ENCODE measurements around the gene CCDC30. TPM values are rescaled to one million over a fixed set of nuclear protein-coding genes. Genes with fewer than 3 reads are reported as not detected.

Gene CCDC30
- total RNA-seq, 2 experiments from 2014 or later: 1.2 to 1.3 TPM

GRCh38 chr1:42420911-42421585 lies 42.0 kb upstream of the CCDC30 start:
- Mint-ChIP-seq H3K27ac (no peak overlapping the region), H3K4me3 (no peak overlapping the region), H3K27me3 (peaks cover 4% of the 10 kb centered on the region), H3K36me3 (ENCODE audit: low read depth) (no peaks in the 10 kb centered on the region), H3K9me3 (no peaks in the 10 kb centered on the region), H3K4me1 (ENCODE audit: low read depth) (no peaks in the 10 kb centered on the region)
- no peaks in the 10 kb centered on the region for H3K4me1 ChIP-seq (ENCODE audit: insufficient read depth, low read length)
- no peaks in the 10 kb centered on the region for H3K9me3 ChIP-seq (ENCODE audit: control insufficient read depth in 1 of 2, insufficient read depth in 1 of 2, low read length in 2 of 2)
- no peak overlapping the region for H3K4me3 ChIP-seq (ENCODE audit: low read length)
- no peaks in the 10 kb centered on the region for H3K27me3 ChIP-seq (ENCODE audit: control insufficient read depth in 1 of 2, insufficient read depth in 2 of 2, low read length in 2 of 2)
- DNase-seq (no peak), ATAC-seq (ENCODE audit: poor library complexity) (no peak)
- H3K36me3 ChIP-seq (ENCODE audit: insufficient read depth, low read length): no peaks in the 10 kb centered on the region
- no peak overlapping the region for H3K27ac ChIP-seq (ENCODE audit: low read depth in 1 of 2, low read length in 2 of 2)
- POLR2A ChIA-PET: no interaction called here
- CTCF ChIA-PET: no interaction called here
- TF ChIP-seq CTCF (IDR thresholded peaks at IDR 0.05): no peak
- intact Hi-C loops (cut with DNase I, micrococcal nuclease): no loop called here

DNA sequence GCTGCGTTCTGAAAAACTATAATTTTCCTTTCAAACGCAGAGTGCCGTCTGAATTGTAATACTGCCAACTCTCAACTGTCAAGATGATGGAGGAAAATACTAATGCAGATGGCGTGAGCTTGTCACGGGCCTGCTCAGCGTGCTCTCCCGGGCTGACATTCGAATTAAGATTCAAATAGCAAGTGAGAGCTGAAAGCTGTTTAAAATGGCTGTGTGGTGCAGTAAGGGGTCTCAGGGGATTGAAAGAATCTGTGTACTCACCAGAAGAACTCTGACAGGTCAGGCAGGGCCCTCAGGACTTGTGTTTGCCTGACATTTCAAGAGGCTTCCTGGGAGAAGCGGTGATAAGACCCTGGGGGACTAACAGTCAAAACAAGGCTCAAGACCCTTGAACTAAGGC lies 40.3 kb upstream of the CCDC30 start:
- POLR2A ChIA-PET: interaction anchor here (0.6 kb wide), 1 partner anchor 553 kb away, joined by 3 read pairs; no protein-coding TSS in a partner anchor
- Mint-ChIP-seq H3K4me1 (ENCODE audit: low read depth) (no peaks in the 10 kb centered on the region), H3K27ac (no peak overlapping the region), H3K4me3 (no peak overlapping the region), H3K36me3 (ENCODE audit: low read depth) (no peaks in the 10 kb centered on the region), H3K27me3 (peaks cover 4% of the 10 kb centered on the region), H3K9me3 (no peaks in the 10 kb centered on the region)
- intact Hi-C loops (cut with DNase I, micrococcal nuclease): no loop called here
- CTCF ChIA-PET: no interaction called here
- DNase-seq (no peak), ATAC-seq (ENCODE audit: poor library complexity) (no peak)
- Histone ChIP-seq H3K27me3 (ENCODE audit: control insufficient read depth in 1 of 2, insufficient read depth in 2 of 2, low read length in 2 of 2) (no peaks in the 10 kb centered on the region), H3K27ac (ENCODE audit: low read depth in 1 of 2, low read length in 2 of 2) (no peak overlapping the region), H3K4me1 (ENCODE audit: insufficient read depth, low read length) (no peaks in the 10 kb centered on the region), H3K9me3 (ENCODE audit: control insufficient read depth in 1 of 2, insufficient read depth in 1 of 2, low read length in 2 of 2) (no peaks in the 10 kb centered on the region), H3K4me3 (ENCODE audit: low read length) (no peak overlapping the region), H3K36me3 (ENCODE audit: insufficient read depth, low read length) (no peaks in the 10 kb centered on the region)
- no peak for TF ChIP-seq CTCF (IDR thresholded peaks at IDR 0.05)

- ATAC-seq (ENCODE audit: poor library complexity) (no peak), DNase-seq (no peak)
- H3K9me3 Mint-ChIP-seq: no peaks in the 10 kb centered on the region
- no peak overlapping the region for H3K4me3 ChIP-seq (ENCODE audit: low read length)
- no peaks in the 10 kb centered on the region for H3K9me3 ChIP-seq (ENCODE audit: control insufficient read depth in 1 of 2, insufficient read depth in 1 of 2, low read length in 2 of 2)
- no peak for TF ChIP-seq CTCF (IDR thresholded peaks at IDR 0.05)
- H3K4me1 ChIP-seq (ENCODE audit: insufficient read depth, low read length): no peaks in the 10 kb centered on the region
- no peaks in the 10 kb centered on the region for H3K36me3 Mint-ChIP-seq (ENCODE audit: low read depth)
- no peaks in the 10 kb centered on the region for H3K27me3 ChIP-seq (ENCODE audit: control insufficient read depth in 1 of 2, insufficient read depth in 2 of 2, low read length in 2 of 2)
- H3K4me1 Mint-ChIP-seq (ENCODE audit: low read depth): no peaks in the 10 kb centered on the region
- POLR2A ChIA-PET: no interaction called here
- no peak overlapping the region for H3K27ac ChIP-seq (ENCODE audit: low read depth in 1 of 2, low read length in 2 of 2)
- peaks cover 4% of the 10 kb centered on the region for H3K27me3 Mint-ChIP-seq
- CTCF ChIA-PET: no interaction called here
- H3K4me3 Mint-ChIP-seq: no peak overlapping the region
- no peaks in the 10 kb centered on the region for H3K36me3 ChIP-seq (ENCODE audit: insufficient read depth, low read length)
- intact Hi-C loops (cut with DNase I, micrococcal nuclease): no loop called here
- no peak overlapping the region for H3K27ac Mint-ChIP-seq
Measured at GRCh38 chr1:42423681-42424080, 39.4 kb upstream of the CCDC30 start.

Measured in CD4-positive, alpha-beta T cell (primary cell).